ENCODE results near the gene ASL.
"Not testable (repeated sequence)": the region's sequence is repeated elsewhere in the genome, so short reads cannot be mapped to it uniquely, and the experiment has no call there.

ASL gene

DNA sequence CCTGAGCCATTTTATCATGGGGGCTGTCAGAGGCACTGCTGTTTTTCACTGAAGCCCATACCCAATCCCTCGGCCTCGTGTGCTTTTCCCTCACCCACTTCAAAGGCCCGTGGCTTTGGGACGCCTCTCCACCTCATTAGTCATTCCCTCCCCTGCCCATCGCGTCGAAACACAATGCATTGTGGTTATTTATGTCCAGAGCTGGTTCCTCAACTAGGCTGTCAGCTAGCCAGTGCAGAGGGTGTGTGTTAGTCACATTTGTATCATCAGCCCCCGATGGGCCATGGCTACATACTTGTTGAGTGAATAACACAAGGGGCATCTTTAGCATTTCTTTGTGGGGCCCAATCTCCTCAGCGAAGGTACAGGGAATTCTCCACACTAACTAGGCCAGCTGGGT lies 35.2 kb downstream of the ASL start:
- no peak overlapping the region for H3K4me3 ChIP-seq (ENCODE audit: low read depth, low read length)
- in situ Hi-C loops (cut with HindIII; ENCODE audit: low sequenced_read_pairs): no loop called here
- peak; percentile 85 for DNase-seq (ENCODE audit: low read depth)
- no peak for TF ChIP-seq CTCF (IDR thresholded peaks at IDR 0.05; ENCODE audit: low read depth, low read length, missing control alignments)

DNA sequence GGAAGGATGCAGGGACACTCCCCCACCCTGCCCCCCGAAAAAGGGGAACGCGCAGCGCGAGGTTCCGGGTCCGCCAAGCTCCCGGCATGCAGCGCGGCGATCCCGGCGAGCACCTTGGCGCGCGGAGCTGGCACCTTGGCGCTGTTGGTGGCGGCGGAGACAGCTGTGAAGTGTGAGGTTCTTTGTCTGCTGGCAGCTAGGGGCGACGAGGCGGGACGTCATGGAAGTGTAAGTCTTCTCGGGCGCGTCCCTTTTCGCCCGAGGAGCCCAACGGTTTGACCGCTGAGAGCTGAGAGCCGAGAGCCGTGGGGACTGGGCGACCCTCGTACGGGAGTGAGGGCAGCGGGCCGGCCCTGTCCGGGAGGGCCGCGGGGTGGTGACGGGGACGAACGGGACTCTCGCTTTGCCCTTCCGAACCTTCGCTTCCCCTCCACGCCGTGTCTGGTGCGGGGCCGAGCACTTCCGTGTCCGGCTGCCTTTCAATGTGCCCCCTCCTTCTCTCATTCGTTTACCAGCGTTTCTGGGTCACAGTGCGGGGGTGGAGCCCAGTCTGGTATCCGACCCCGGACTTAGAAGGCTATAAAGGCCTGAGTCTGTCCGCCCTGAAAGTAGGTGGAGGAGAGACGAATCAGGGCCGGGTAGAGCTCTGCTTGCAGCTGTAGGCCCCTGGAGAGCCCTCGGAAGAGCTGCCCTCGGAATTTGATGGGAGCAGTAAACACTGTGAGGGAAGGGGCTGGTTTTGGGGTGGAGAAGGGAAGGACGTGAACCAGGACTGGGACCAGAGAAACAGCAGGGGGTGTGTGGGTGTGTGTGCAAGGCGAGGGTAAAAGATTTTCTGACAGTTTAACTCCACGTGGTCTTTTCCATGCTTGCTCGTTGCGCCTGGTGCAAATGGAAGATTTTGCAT lies 39.4 kb downstream of the ASL start, which contains the start of gene CRCP:
TSS of gene CRCP (plus strand) at position 105 of the 907 bp plus-strand sequence. CDS start at position 221, 116 bp downstream.
- DNase-seq (ENCODE audit: low read depth): peak; percentile 48
- in situ Hi-C loops (cut with HindIII; ENCODE audit: low sequenced_read_pairs): no loop called here
- no peak for TF ChIP-seq CTCF (IDR thresholded peaks at IDR 0.05; ENCODE audit: low read depth, low read length, missing control alignments)
- peak within 1 kb of the TSS; percentile 83 for H3K4me3 ChIP-seq (ENCODE audit: low read depth, low read length)

- DNase-seq (ENCODE audit: low read depth); H3K4me3 ChIP-seq (ENCODE audit: low read depth, low read length); in situ Hi-C loops (cut with HindIII; ENCODE audit: low sequenced_read_pairs): not testable (repeated sequence)
These were observed 41.2 kb downstream of the ASL start for GRCh38 chr7:66116680-66117420.

DNA sequence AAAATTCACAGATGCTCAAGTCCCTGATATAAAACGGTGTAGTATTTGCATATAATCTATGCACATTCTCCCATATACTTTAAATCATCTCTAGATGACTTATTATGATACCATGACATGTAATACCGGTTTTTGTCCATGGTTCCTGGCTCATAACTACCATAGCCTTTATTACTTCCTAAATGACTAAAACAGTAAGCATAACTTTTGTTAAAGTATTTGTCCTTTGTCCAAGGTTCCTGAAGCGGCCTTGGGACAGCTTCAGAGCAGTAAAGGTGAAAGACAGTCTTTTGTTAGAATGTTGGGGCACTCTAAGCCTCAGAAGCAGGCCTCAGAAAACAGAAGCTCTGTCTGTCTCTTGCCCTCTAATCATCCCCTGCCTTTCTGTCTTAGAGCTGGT lies 43.0 kb downstream of the ASL start:
- DNase-seq (ENCODE audit: low read depth): no peak
- no peak overlapping the region for H3K4me3 ChIP-seq (ENCODE audit: low read depth, low read length)
- TF ChIP-seq CTCF (IDR thresholded peaks at IDR 0.05; ENCODE audit: low read depth, low read length, missing control alignments): no peak
- in situ Hi-C loops (cut with HindIII; ENCODE audit: low sequenced_read_pairs): no loop called here

- no peak overlapping the region for H3K4me3 ChIP-seq (ENCODE audit: low read depth, low read length)
- TF ChIP-seq CTCF (IDR thresholded peaks at IDR 0.05; ENCODE audit: low read depth, low read length, missing control alignments): no peak
- in situ Hi-C loops (cut with HindIII; ENCODE audit: low sequenced_read_pairs): no loop called here
- no peak for DNase-seq (ENCODE audit: low read depth)
These were observed 43.7 kb downstream of the ASL start for GRCh38 chr7:66119245-66119850.

DNA sequence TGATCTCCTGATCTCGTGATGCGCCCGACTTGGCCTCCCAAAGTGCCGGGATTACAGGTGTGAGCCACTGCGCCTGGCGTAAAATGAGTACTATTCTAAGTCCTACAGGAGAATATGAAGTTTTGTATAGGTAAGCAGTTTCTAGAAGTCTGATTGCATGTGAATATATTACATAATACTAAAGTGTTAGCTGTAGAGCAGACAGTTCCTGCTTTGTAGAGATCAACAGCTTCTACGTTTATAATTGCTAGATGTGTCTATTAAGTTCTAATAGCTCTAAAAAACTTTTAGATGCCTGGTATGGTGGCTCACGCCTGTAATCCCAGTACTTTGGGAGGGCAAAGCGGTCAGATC lies 47.5 kb downstream of the ASL start:
- no peak for TF ChIP-seq CTCF (IDR thresholded peaks at IDR 0.05; ENCODE audit: low read depth, low read length, missing control alignments)
- in situ Hi-C loops (cut with HindIII; ENCODE audit: low sequenced_read_pairs): no loop called here
- no peak overlapping the region for H3K4me3 ChIP-seq (ENCODE audit: low read depth, low read length)
- DNase-seq (ENCODE audit: low read depth): no peak

- DNase-seq (ENCODE audit: low read depth); H3K4me3 ChIP-seq (ENCODE audit: low read depth, low read length); in situ Hi-C loops (cut with HindIII; ENCODE audit: low sequenced_read_pairs): not testable (repeated sequence)
These were observed 48.9 kb downstream of the ASL start for GRCh38 chr7:66124569-66124861.

Measured in astrocyte of the cerebellum (primary cell).